Fibroblast of pulmonary artery (primary cell): ENCODE data around the gene PRSS12.
A peak's percentile ranks its signal among the peaks of the same experiment; 100 is the strongest.
"Not testable (repeated sequence)": the region's sequence is repeated elsewhere in the genome, so short reads cannot be mapped to it uniquely, and the experiment has no call there.

Experiments
- DNase-seq: peaks from one replicate; pipeline ENCODE4 v3.0.0-alpha.2; 2010; ENCODE audit warnings: low read depth
- H3K4me3 ChIP-seq: replicated peaks from 2 replicates; pipeline ENCODE4 v1.5.1; 2011; ENCODE audit warnings: low read depth, mild to moderate bottlenecking, control low read depth, low read length, moderate library complexity
- CTCF ChIP-seq: IDR thresholded peaks from 2 replicates; pipeline ENCODE4 v1.5.1; 2011; ENCODE audit warnings: mild to moderate bottlenecking, control low read depth, low read length, inconsistent platforms; ENCODE audit errors: missing control alignments

Gene PRSS12

GRCh38 chr4:118268780-118269179 is 84.0 kb downstream of the PRSS12 start:
- no peak overlapping the region for H3K4me3 ChIP-seq
- TF ChIP-seq CTCF: no peak
- no peak for DNase-seq

- H3K4me3 ChIP-seq, DNase-seq: not testable (repeated sequence)
These were observed 86.7 kb downstream of the PRSS12 start for GRCh38 chr4:118266145-118266496.

- DNase-seq: peak; percentile 10
- peak overlapping the region; percentile 41 for H3K4me3 ChIP-seq
- TF ChIP-seq CTCF: no peak
These were observed 87.3 kb downstream of the PRSS12 start for GRCh38 chr4:118265312-118266144.

GRCh38 chr4:118264096-118264495 is 88.7 kb downstream of the PRSS12 start:
- TF ChIP-seq CTCF: no peak
- no peak overlapping the region for H3K4me3 ChIP-seq
- no peak for DNase-seq

- TF ChIP-seq CTCF: no peak
- no peak for DNase-seq
- H3K4me3 ChIP-seq: no peak overlapping the region
These were observed 92.5 kb downstream of the PRSS12 start for GRCh38 chr4:118260309-118260708.

- no peak for DNase-seq
- H3K4me3 ChIP-seq: no peak overlapping the region
- no peak for TF ChIP-seq CTCF
These were observed 93.7 kb downstream of the PRSS12 start for GRCh38 chr4:118259111-118259510.

GRCh38 chr4:118254368-118254767 is 98.4 kb downstream of the PRSS12 start:
- TF ChIP-seq CTCF: no peak
- no peak for DNase-seq
- no peak overlapping the region for H3K4me3 ChIP-seq
